Parathyroid adenoma (tissue), 2 donors: ENCODE measurements around the gene LMO1.

ENCODE experiments used
- H2AFZ ChIP-seq: fragments of 300-600 bp; sonication (generic); one replicate; pipeline ENCODE4 v1.7.0; 2017; ENCODE audit warnings: antibody characterized with exemption, mild to moderate bottlenecking
- H3K27ac ChIP-seq: fragments of 300-600 bp; sonication (generic); one replicate; pipeline ENCODE4 v1.7.0; 2017
- H3K27me3 ChIP-seq: fragments of 300-600 bp; sonication (generic); one replicate; pipeline ENCODE4 v1.7.0; 2017; ENCODE audit warnings: low read length; ENCODE audit not compliant: control insufficient read depth, insufficient read depth
- H3K36me3 ChIP-seq: fragments of 300-600 bp; sonication (generic); one replicate; pipeline ENCODE4 v1.7.0; 2017; ENCODE audit warnings: low read length; ENCODE audit not compliant: control insufficient read depth, insufficient read depth
- H3K4me1 ChIP-seq: fragments of 300-600 bp; sonication (generic); one replicate; pipeline ENCODE4 v1.7.0; 2017; ENCODE audit warnings: control low read depth
- H3K4me2 ChIP-seq: fragments of 300-600 bp; sonication (generic); one replicate; pipeline ENCODE4 v1.7.0; 2017; ENCODE audit warnings: low read length
- H3K4me3 ChIP-seq: fragments of 300-600 bp; sonication (generic); one replicate; pipeline ENCODE4 v1.7.0; 2017; ENCODE audit warnings: low read depth, low read length
- H3K79me2 ChIP-seq: fragments of 300-600 bp; sonication (generic); one replicate; pipeline ENCODE4 v1.7.0; 2017; ENCODE audit warnings: control low read depth
- H3K9ac ChIP-seq: fragments of 300-600 bp; sonication (generic); one replicate; pipeline ENCODE4 v1.7.0; 2017; ENCODE audit warnings: mild to moderate bottlenecking
- H3K9me3 ChIP-seq: fragments of 300-600 bp; sonication (generic); one replicate; pipeline ENCODE4 v1.7.0; 2017; ENCODE audit warnings: low read length; ENCODE audit not compliant: control insufficient read depth
- CTCF ChIP-seq: fragments of 300-600 bp; sonication (generic); IDR thresholded peaks from one replicate; pipeline ENCODE4 v1.7.0; 2017; ENCODE audit warnings: antibody characterized with exemption, mild to moderate bottlenecking
- donor health status: primary hyperparathyroidism.

The LMO1 gene

GRCh38 chr11:8262552-8263108, 1.0 kb downstream of the LMO1 start:
- TF ChIP-seq CTCF = no peak
- Histone ChIP-seq H3K4me2 (peak overlapping the region; percentile 58), H3K9ac (no peak overlapping the region), H3K27me3 (no peaks in the 10 kb centered on the region), H3K4me3 (peak overlapping the region; percentile 27), H3K36me3 (no peaks in the 10 kb centered on the region), H3K79me2 (no peaks in the 10 kb centered on the region), H3K9me3 (no peaks in the 10 kb centered on the region), H2AFZ (peak overlapping the region; percentile 69), H3K4me1 (no peaks in the 10 kb centered on the region), H3K27ac (no peak overlapping the region)

- TF ChIP-seq CTCF = no peak
- Histone ChIP-seq H3K4me3 (peak overlapping the region; percentile 27), H3K9ac (no peak overlapping the region), H2AFZ (no peak overlapping the region), H3K27me3 (no peaks in the 10 kb centered on the region), H3K9me3 (no peaks in the 10 kb centered on the region), H3K4me1 (no peaks in the 10 kb centered on the region), H3K4me2 (peak overlapping the region; percentile 58), H3K36me3 (no peaks in the 10 kb centered on the region), H3K27ac (no peak overlapping the region), H3K79me2 (no peaks in the 10 kb centered on the region)
Measured at GRCh38 chr11:8261921-8262551, 1.6 kb downstream of the LMO1 start.

GRCh38 chr11:8261291-8261690, 2.4 kb downstream of the LMO1 start:
- Histone ChIP-seq H3K4me2 (no peak overlapping the region), H3K27me3 (no peaks in the 10 kb centered on the region), H2AFZ (no peak overlapping the region), H3K4me3 (no peak overlapping the region), H3K9ac (no peak overlapping the region), H3K36me3 (no peaks in the 10 kb centered on the region), H3K9me3 (no peaks in the 10 kb centered on the region), H3K4me1 (no peaks in the 10 kb centered on the region), H3K79me2 (no peaks in the 10 kb centered on the region), H3K27ac (no peak overlapping the region)
- no peak for TF ChIP-seq CTCF

- Histone ChIP-seq H3K27ac (no peak overlapping the region), H3K4me1 (no peaks in the 10 kb centered on the region), H3K36me3 (no peaks in the 10 kb centered on the region), H3K9ac (no peak overlapping the region), H3K9me3 (no peaks in the 10 kb centered on the region), H3K4me2 (no peak overlapping the region), H3K79me2 (no peaks in the 10 kb centered on the region), H3K27me3 (no peaks in the 10 kb centered on the region), H2AFZ (no peak overlapping the region), H3K4me3 (no peak overlapping the region)
- no peak for TF ChIP-seq CTCF
Measured at GRCh38 chr11:8260202-8260966, 3.3 kb downstream of the LMO1 start.
